ENCODE measurements around the gene SPTBN1. TPM values are rescaled to one million over a fixed set of nuclear protein-coding genes. Genes with fewer than 3 reads are reported as not detected.

Gene SPTBN1
- total RNA-seq, 1 experiment from 2014 or later: 204 TPM

GRCh38 chr2:54549917-54550518, 93.9 kb downstream of the SPTBN1 start (continued):
- no peak for TF ChIP-seq ZNF138 (CRISPR knock-in tag; conservative IDR thresholded peaks at IDR 0.05)
- no peak for TF ChIP-seq FOXJ3 (CRISPR knock-in tag; IDR thresholded peaks at IDR 0.05; ENCODE audit: borderline replicate concordance)
- TF ChIP-seq ZNF281 (CRISPR knock-in tag; IDR thresholded peaks at IDR 0.05): no peak
- TF ChIP-seq E2F1 (CRISPR knock-in tag; IDR thresholded peaks at IDR 0.05): no peak

GRCh38 chr2:54550547-54550946, 94.4 kb downstream of the SPTBN1 start:
- POLR2A ChIA-PET: interaction anchor here (0.6 kb wide), 1 partner anchor 12 kb away, joined by 3 read pairs; no protein-coding TSS in a partner anchor
- peak; percentile 36; the same call in 1 of the 2 replicates for ATAC-seq
- Mint-ChIP-seq H3K27ac (no peak overlapping the region; the same call in 1 of the 2 replicates), H3K4me1 (peaks cover 25% of the 10 kb centered on the region), H3K36me3 (no peaks in the 10 kb centered on the region), H3K9me3 (no peaks in the 10 kb centered on the region), H3K27me3 (ENCODE audit: low read depth) (no peaks in the 10 kb centered on the region), H3K4me3 (no peak overlapping the region)
- DNase-seq (ENCODE audit: low spot score): no peak
- TF ChIP-seq ETV6 (CRISPR knock-in tag; IDR thresholded peaks at IDR 0.05) (no peak), TEAD1 (CRISPR knock-in tag; IDR thresholded peaks at IDR 0.05) (no peak), PREB (CRISPR knock-in tag; IDR thresholded peaks at IDR 0.05; ENCODE audit: borderline replicate concordance) (no peak), FOXK1 (CRISPR knock-in tag; IDR thresholded peaks at IDR 0.05) (no peak), ELF4 (CRISPR knock-in tag; IDR thresholded peaks at IDR 0.05; ENCODE audit: low read depth) (no peak), ZNF423 (CRISPR knock-in tag; IDR thresholded peaks at IDR 0.05) (no peak), MAX (CRISPR knock-in tag; IDR thresholded peaks at IDR 0.05) (no peak), ZNF671 (CRISPR knock-in tag; IDR thresholded peaks at IDR 0.05) (no peak), FOXP4 (CRISPR knock-in tag; IDR thresholded peaks at IDR 0.05) (no peak), E2F1 (CRISPR knock-in tag; IDR thresholded peaks at IDR 0.05) (no peak), ZMAT4 (CRISPR knock-in tag; IDR thresholded peaks at IDR 0.05) (no peak), SP1 (CRISPR knock-in tag; conservative IDR thresholded peaks at IDR 0.05) (no peak), USF1 (CRISPR knock-in tag; IDR thresholded peaks at IDR 0.05) (no peak), ZNF219 (CRISPR knock-in tag; IDR thresholded peaks at IDR 0.05; ENCODE audit: borderline replicate concordance) (no peak), KAT7 (CRISPR knock-in tag; IDR thresholded peaks at IDR 0.05; ENCODE audit: borderline replicate concordance) (no peak)
- CTCF ChIA-PET: no interaction called here

All from WTC11 (cell line).